IMR-90 (cell line): ENCODE measurements around the gene MRPL28. TPM values are rescaled to one million over a fixed set of nuclear protein-coding genes. Genes with fewer than 3 reads are reported as not detected.

ENCODE experiments used
- ATAC-seq: fragments of 200-7000 bp; cut with Tn5 transposase; 2 replicates; pipeline ENCODE4 v1.9.1; 2020; ENCODE audit warnings: low read depth, mild to moderate bottlenecking, moderate library complexity
- BruUV-seq: library from RNA; stranded (reverse); fragments of 400-500 nt; replicated peaks from 2 replicates; lab custom pipeline; 2021; lab: Mats Ljungman, UMichigan
- CTCF ChIA-PET: fragments of 300-600 bp; formaldehyde crosslinking; extraction: SDS; loops from one replicate; lab custom pipeline; 2021; ENCODE audit warnings: antibody characterized with exemption; lab: Yijun Ruan, JAX
- POLR2A ChIA-PET: fragments of 300-600 bp; sonication (Branson Sonifier 250); formaldehyde crosslinking; loops from one replicate; lab custom pipeline; 2022; ENCODE audit warnings: antibody characterized with exemption; ENCODE audit not compliant: unreplicated experiment; lab: Charles Lee
- DNase-seq: peaks from one replicate; pipeline ENCODE4 v3.0.0; 2013
- H2AFZ ChIP-seq: replicated peaks from 2 replicates; pipeline ENCODE3; 2013; ENCODE audit warnings: low read length, mild to moderate bottlenecking; ENCODE audit not compliant: poor library complexity
- H2AK5ac ChIP-seq: 2 replicates; pipeline ENCODE4 v1.6.1; 2013; ENCODE audit warnings: low read depth, low read length, inconsistent platforms
- H2AK9ac ChIP-seq: replicated peaks from 2 replicates; pipeline ENCODE3; 2013; ENCODE audit warnings: mild to moderate bottlenecking, low read depth, low read length, moderate library complexity; ENCODE audit not compliant: poor library complexity
- H2BK120ac ChIP-seq: 2 replicates; pipeline ENCODE4 v1.6.1; 2013; ENCODE audit warnings: low read depth, low read length, inconsistent platforms
- H2BK15ac ChIP-seq: 3 replicates; pipeline ENCODE4 v1.6.1; 2013; ENCODE audit warnings: low read depth, low read length, inconsistent platforms
- H2BK20ac ChIP-seq: 2 replicates; pipeline ENCODE4 v1.6.1; 2013; ENCODE audit warnings: low read depth, mild to moderate bottlenecking, inconsistent platforms, low read length, moderate library complexity
- H2BK5ac ChIP-seq: 2 replicates; pipeline ENCODE4 v1.6.1; 2013; ENCODE audit warnings: mild to moderate bottlenecking, low read depth, low read length, inconsistent platforms; ENCODE audit not compliant: poor library complexity, severe bottlenecking
- H3K14ac ChIP-seq: replicated peaks from 2 replicates; pipeline ENCODE4 v1.6.1; 2013; ENCODE audit warnings: low read depth, low read length, inconsistent platforms
- H3K18ac ChIP-seq: 2 replicates; pipeline ENCODE4 v1.6.1; 2013; ENCODE audit warnings: low read depth, low read length, control low read depth
- H3K23ac ChIP-seq: 2 replicates; pipeline ENCODE4 v1.6.1; 2013; ENCODE audit warnings: low read depth, low read length, inconsistent platforms
- H3K27ac ChIP-seq: 2 replicates; pipeline ENCODE4 v1.5.1; 2013; ENCODE audit warnings: mild to moderate bottlenecking, control low read depth, low read length; ENCODE audit not compliant: insufficient read depth
- H3K27me3 ChIP-seq: 2 replicates; pipeline ENCODE4 v1.6.1; 2013; ENCODE audit warnings: low read length; ENCODE audit not compliant: control insufficient read depth, insufficient read depth
- H3K36me3 ChIP-seq: 2 replicates; pipeline ENCODE4 v1.6.1; 2013; ENCODE audit warnings: low read length, mixed read lengths; ENCODE audit not compliant: control insufficient read depth, insufficient read depth
- H3K4ac ChIP-seq: 2 replicates; pipeline ENCODE4 v1.6.1; 2013; ENCODE audit warnings: low read depth, low read length, inconsistent platforms
- H3K4me1 ChIP-seq: 2 replicates; pipeline ENCODE4 v1.6.1; 2013; ENCODE audit warnings: low read length, mixed read lengths; ENCODE audit not compliant: control insufficient read depth, insufficient read depth
- H3K4me2 ChIP-seq: 2 replicates; pipeline ENCODE4 v1.6.1; 2013; ENCODE audit warnings: low read depth, mild to moderate bottlenecking, control low read depth, low read length, moderate library complexity
- H3K4me3 ChIP-seq: 2 replicates; pipeline ENCODE4 v1.5.1; 2013; ENCODE audit warnings: low read depth, mild to moderate bottlenecking, control low read depth, low read length, moderate library complexity; ENCODE audit not compliant: insufficient read depth
- H3K56ac ChIP-seq: 2 replicates; pipeline ENCODE4 v1.6.1; 2013; ENCODE audit warnings: low read length, inconsistent platforms; ENCODE audit not compliant: insufficient read depth; ENCODE audit errors: extremely low read depth
- H3K79me1 ChIP-seq, 2 experiments: 2 replicates each; pipeline ENCODE4 v1.6.1; 2013; ENCODE audit warnings: low read length in 2 of 2, inconsistent platforms in 1 of 2, low read depth in 1 of 2
- H3K9ac ChIP-seq: 2 replicates; pipeline ENCODE4 v1.6.1; 2013; ENCODE audit warnings: low read depth, low read length, control low read depth
- H3K9me1 ChIP-seq: 2 replicates; pipeline ENCODE4 v1.6.1; 2013; ENCODE audit warnings: low read length, inconsistent platforms; ENCODE audit not compliant: insufficient read depth
- H3K9me3 ChIP-seq: 2 replicates; pipeline ENCODE4 v1.6.1; 2013; ENCODE audit warnings: low read length; ENCODE audit not compliant: control insufficient read depth, insufficient read depth
- H4K20me1 ChIP-seq: 2 replicates; pipeline ENCODE4 v1.6.1; 2013; ENCODE audit warnings: low read length, inconsistent platforms; ENCODE audit not compliant: insufficient read depth
- H4K5ac ChIP-seq: 2 replicates; pipeline ENCODE4 v1.6.1; 2013; ENCODE audit warnings: mild to moderate bottlenecking, low read depth, low read length, control low read depth
- H4K8ac ChIP-seq, 2 experiments: 2 replicates each; pipeline ENCODE4 v1.6.1; 2013; ENCODE audit warnings: low read depth in 2 of 2, low read length in 2 of 2, control low read depth in 1 of 2, inconsistent platforms in 1 of 2
- H4K91ac ChIP-seq: 2 replicates; pipeline ENCODE4 v1.6.1; 2013; ENCODE audit warnings: low read depth, low read length, inconsistent platforms; ENCODE audit not compliant: insufficient read depth
- BHLHE40 ChIP-seq: fragments of 150-350 bp; IDR thresholded peaks from 2 replicates; pipeline ENCODE4 v1.6.1; 2016; ENCODE audit warnings: mild to moderate bottlenecking, low read depth, low read length
- CHD1 ChIP-seq: IDR thresholded peaks from 2 replicates; pipeline ENCODE4 v1.6.1; 2012; ENCODE audit warnings: low read depth, low read length, improper control_type of control experiment
- FOS ChIP-seq: fragments of 150-350 bp; IDR thresholded peaks from 2 replicates; pipeline ENCODE4 v1.6.1; 2016; ENCODE audit warnings: low read depth, low read length
- MAFK ChIP-seq: IDR thresholded peaks from 2 replicates; pipeline ENCODE4 v1.6.1; 2012; ENCODE audit warnings: low read depth, low read length, improper control_type of control experiment
- MXI1 ChIP-seq: IDR thresholded peaks from 2 replicates; pipeline ENCODE4 v1.6.1; 2012; ENCODE audit warnings: low read depth, mild to moderate bottlenecking, low read length, moderate library complexity, borderline replicate concordance
- POLR2A ChIP-seq: IDR thresholded peaks from 2 replicates; pipeline ENCODE4 v1.6.1; 2012; ENCODE audit warnings: mild to moderate bottlenecking, low read depth, low read length
- RAD21 ChIP-seq: IDR thresholded peaks from 2 replicates; pipeline ENCODE4 v1.6.1; 2012; ENCODE audit warnings: low read length, improper control_type of control experiment
- RCOR1 ChIP-seq: IDR thresholded peaks from 2 replicates; pipeline ENCODE4 v1.6.1; 2012; ENCODE audit warnings: mild to moderate bottlenecking, low read length, improper control_type of control experiment; ENCODE audit not compliant: insufficient replicate concordance
- USF2 ChIP-seq: fragments of 150-350 bp; IDR thresholded peaks from 2 replicates; pipeline ENCODE4 v1.6.1; 2017; ENCODE audit warnings: mild to moderate bottlenecking, antibody characterized with exemption, low read length, low read depth
- whole genome bisulfite sequencing, 2 experiments: methylation state at CpG; one replicate each; pipeline versions ENCODE4 v1.1.5 to v1.1.7; 2013; ENCODE audit warnings: missing lambda C conversion rate in 2 of 2; ENCODE audit not compliant: insufficient read length in 1 of 2; ENCODE audit errors: extremely low coverage in 2 of 2; 5-methylcytosine and 5-hydroxymethylcytosine counted together
- dilution Hi-C: fragments of 300-500 bp; cut with HindIII; formaldehyde crosslinking; loops from one replicate; pipeline ENCODE4 v1.14.3; 2018; ENCODE audit warnings: low sequenced_read_pairs; ENCODE audit not compliant: unreplicated experiment
- in situ Hi-C: fragments of 300-500 bp; cut with MboI; formaldehyde crosslinking; loops from 3 replicates; pipeline ENCODE4 v1.14.3; 2019; ENCODE audit warnings: low sequenced_read_pairs, inconsistent platforms, mixed read lengths
- intact Hi-C: fragments of 100-400 bp; cut with micrococcal nuclease; formaldehyde crosslinking; loops from 2 replicates; pipeline ENCODE4 v1.10.0; 2022
- polyA plus RNA-seq, 3 experiments: library from polyadenylated mRNA; depleted of rRNA; stranded (reverse); fragments of >200 nt; gene quantifications; 2 replicates each; pipeline ENCODE4 v1.2.3, GENCODE V29; 2012; ENCODE audit warnings: low replicate concordance in 1 of 3
- total RNA-seq: library from RNA; depleted of rRNA; stranded (reverse); fragments of >200 nt; gene quantifications from 2 replicates; pipeline ENCODE4 v1.2.3, GENCODE V29; 2012
- TF ChIP-seq, protein P1 (sequence below): fragments of 150-350 bp; IDR thresholded peaks from 2 replicates; pipeline ENCODE4 v1.6.1; 2016; ENCODE audit warnings: low read depth, mild to moderate bottlenecking, low read length, moderate library complexity, borderline replicate concordance

MRPL28 gene
- total and polyA plus RNA-seq, 2 of the 4 experiments (the other 2 are of a cell fraction), result 104 to 181 TPM

DNA sequence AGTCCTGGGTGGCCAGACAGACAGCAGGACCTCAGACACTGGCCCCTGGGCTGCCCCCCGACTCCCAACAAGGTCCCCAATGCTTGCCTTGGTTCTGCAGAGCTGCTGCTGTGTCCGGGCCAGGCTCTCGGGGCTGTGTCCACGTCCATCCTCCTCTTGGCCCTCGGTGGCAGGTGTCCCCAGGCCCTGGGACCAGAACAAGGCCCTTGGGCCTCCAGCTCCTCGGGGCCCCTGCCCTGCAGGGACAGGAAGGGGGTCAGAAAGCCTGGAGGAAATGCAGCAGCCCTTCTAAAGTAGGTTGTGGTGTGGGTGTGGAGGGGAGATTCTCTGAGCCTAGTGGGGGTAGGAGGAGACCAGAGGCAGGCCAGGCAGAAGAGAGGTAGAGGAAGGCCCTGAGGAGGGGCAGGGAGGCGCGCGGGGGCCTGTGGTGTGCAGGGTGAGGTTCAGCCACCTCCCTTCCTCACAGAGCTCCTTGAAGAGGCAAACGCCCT lies 15.3 kb downstream of the MRPL28 start:
- Histone ChIP-seq H3K27me3 (no peaks in the 10 kb centered on the region), H3K27ac (no peak overlapping the region), H4K8ac (no peak overlapping the region), H3K4ac (no peak overlapping the region), H2AK9ac (no peak overlapping the region), H3K4me2 (no peak overlapping the region), H3K56ac (no peak overlapping the region), H4K91ac (no peak overlapping the region), H3K36me3 (peaks cover 3% of the 10 kb centered on the region; the same call in 1 of the 2 replicates), H4K5ac (no peak overlapping the region), H2BK15ac (no peak overlapping the region), H3K9ac (no peak overlapping the region), H3K18ac (no peak overlapping the region), H3K79me1 (peaks cover 16 to 19% of the 10 kb centered on the region in 2 experiments), H2BK20ac (no peak overlapping the region), H2AK5ac (no peak overlapping the region), H3K23ac (no peak overlapping the region), H3K14ac (no peak overlapping the region), H2AFZ (no peak overlapping the region), H3K9me3 (no peaks in the 10 kb centered on the region), H3K9me1 (0 out of 2 replicates have a peak, but pooled peaks cover 3% of the 10 kb centered on the region), H3K4me3 (no peak overlapping the region), H4K20me1 (peaks cover 4% of the 10 kb centered on the region; the same call in 1 of the 2 replicates), H2BK120ac (no peak overlapping the region), H3K4me1 (peaks cover 3% of the 10 kb centered on the region; the same call in 1 of the 2 replicates), H2BK5ac (no peak overlapping the region)
- BruUV-seq, result no TSS peak
- ChIA-PET CTCF (no interaction called here), POLR2A (no interaction called here)
- dilution Hi-C loops (no loop called here), intact Hi-C loops (no loop called here), in situ Hi-C loops (no loop called here)
- DNase-seq, result no peak
- 89% methylated on average over 3 of the region's 10 CpGs; no CpG with 5 or more reads in 1 of the 2 experiments for WGBS, 2 experiments
- TF ChIP-seq RCOR1, result no peak
- TF ChIP-seq FOS, result no peak
- no peak for TF ChIP-seq POLR2A
- TF ChIP-seq RAD21, result no peak
- no peak for TF ChIP-seq BHLHE40
- TF ChIP-seq MXI1, result no peak
- TF ChIP-seq USF2, result no peak
- TF ChIP-seq MAFK, result no peak
- TF ChIP-seq, protein P1, sequence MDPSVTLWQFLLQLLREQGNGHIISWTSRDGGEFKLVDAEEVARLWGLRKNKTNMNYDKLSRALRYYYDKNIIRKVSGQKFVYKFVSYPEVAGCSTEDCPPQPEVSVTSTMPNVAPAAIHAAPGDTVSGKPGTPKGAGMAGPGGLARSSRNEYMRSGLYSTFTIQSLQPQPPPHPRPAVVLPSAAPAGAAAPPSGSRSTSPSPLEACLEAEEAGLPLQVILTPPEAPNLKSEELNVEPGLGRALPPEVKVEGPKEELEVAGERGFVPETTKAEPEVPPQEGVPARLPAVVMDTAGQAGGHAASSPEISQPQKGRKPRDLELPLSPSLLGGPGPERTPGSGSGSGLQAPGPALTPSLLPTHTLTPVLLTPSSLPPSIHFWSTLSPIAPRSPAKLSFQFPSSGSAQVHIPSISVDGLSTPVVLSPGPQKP, result no peak
- TF ChIP-seq CHD1, result no peak
- ATAC-seq, result no peak
